Neural progenitor cell (in vitro differentiated cells): ENCODE results near the gene ARMCX4. TPM values are rescaled to one million over a fixed set of nuclear protein-coding genes. Genes with fewer than 3 reads are reported as not detected.

ENCODE experiments used
- DNase-seq: peaks from one replicate; pipeline ENCODE4 v3.0.0-alpha.2; 2016; ENCODE audit warnings: low spot score
- H2AFZ ChIP-seq: fragments of 200-600 bp; sonication (generic); replicated peaks from 2 replicates; pipeline ENCODE4 v1.6.1; 2016; ENCODE audit warnings: antibody characterized with exemption
- H3F3A ChIP-seq: fragments of 200-600 bp; sonication (generic); 2 replicates; pipeline ENCODE4 v1.6.1; 2016; ENCODE audit warnings: antibody characterized with exemption, low read depth
- H3K27ac ChIP-seq: fragments of 200-600 bp; sonication (generic); 2 replicates; pipeline ENCODE4 v1.5.1; 2016; ENCODE audit warnings: mild to moderate bottlenecking
- H3K27me3 ChIP-seq: fragments of 200-600 bp; sonication (generic); 2 replicates; pipeline ENCODE4 v1.6.1; 2016; ENCODE audit warnings: mild to moderate bottlenecking, moderate library complexity
- H3K36me3 ChIP-seq: fragments of 200-600 bp; sonication (generic); 2 replicates; pipeline ENCODE4 v1.5.1; 2016
- H3K4me1 ChIP-seq: fragments of 200-600 bp; sonication (generic); 2 replicates; pipeline ENCODE4 v1.6.1; 2016; ENCODE audit warnings: mixed run types
- H3K4me2 ChIP-seq: fragments of 200-600 bp; sonication (generic); 2 replicates; pipeline ENCODE4 v1.6.1; 2016
- H3K4me3 ChIP-seq: fragments of 200-600 bp; sonication (generic); 2 replicates; pipeline ENCODE4 v1.5.1; 2016
- H3K79me2 ChIP-seq: fragments of 200-600 bp; sonication (generic); 2 replicates; pipeline ENCODE4 v1.6.1; 2016; ENCODE audit warnings: low read depth
- H3K9ac ChIP-seq: fragments of 200-600 bp; sonication (generic); 2 replicates; pipeline ENCODE4 v1.6.1; 2016
- H3K9me3 ChIP-seq: fragments of 200-600 bp; sonication (generic); 2 replicates; pipeline ENCODE4 v1.5.1; 2016; ENCODE audit warnings: low read depth
- H4K20me1 ChIP-seq: fragments of 200-600 bp; sonication (generic); 2 replicates; pipeline ENCODE4 v1.6.1; 2016; ENCODE audit warnings: low read depth
- H3K27ac Mint-ChIP-seq: 3 replicates; pipeline ENCODE4 v1.8.0; 2021; ENCODE audit warnings: mixed read lengths
- H3K27me3 Mint-ChIP-seq: 2 replicates; pipeline ENCODE4 v1.8.0; 2022; ENCODE audit warnings: low read depth, mild to moderate bottlenecking, inconsistent platforms, moderate library complexity, mixed read lengths; ENCODE audit not compliant: insufficient read depth
- H3K36me3 Mint-ChIP-seq: 3 replicates; pipeline ENCODE4 v1.8.0; 2021; ENCODE audit warnings: mixed read lengths
- H3K4me1 Mint-ChIP-seq: 3 replicates; pipeline ENCODE4 v1.8.0; 2021; ENCODE audit warnings: mixed read lengths
- H3K4me3 Mint-ChIP-seq: 3 replicates; pipeline ENCODE4 v1.8.0; 2021; ENCODE audit warnings: mild to moderate bottlenecking, moderate library complexity, mixed read lengths
- H3K9me3 Mint-ChIP-seq: 3 replicates; pipeline ENCODE4 v1.8.0; 2020; ENCODE audit warnings: mixed read lengths
- CTCF ChIP-seq: fragments of 200-600 bp; sonication (generic); IDR thresholded peaks from 2 replicates; pipeline ENCODE4 v1.5.1; 2017; ENCODE audit warnings: antibody characterized with exemption, mild to moderate bottlenecking
- EZH2 ChIP-seq: fragments of 200-600 bp; sonication (generic); IDR thresholded peaks from 2 replicates; pipeline ENCODE4 v1.6.1; 2017; ENCODE audit warnings: antibody characterized with exemption, mild to moderate bottlenecking, moderate library complexity
- EZH2phosphoT487 ChIP-seq: fragments of 200-600 bp; sonication (generic); IDR thresholded peaks from 2 replicates; pipeline ENCODE4 v1.6.1; 2017; ENCODE audit warnings: antibody characterized with exemption
- total RNA-seq: library from RNA; depleted of rRNA; stranded (reverse); fragments of >200 nt; gene quantifications from 2 replicates; pipeline ENCODE4 v1.2.3, GENCODE V29; 2015; ENCODE audit warnings: low replicate concordance

Gene ARMCX4
- total RNA-seq, 1 donor from 2014 or later, result 14.1 TPM

- no peak overlapping the region for H3K4me3 Mint-ChIP-seq
- no peaks in the 10 kb centered on the region for H3K27me3 Mint-ChIP-seq
- H3K36me3 ChIP-seq, result no peaks in the 10 kb centered on the region
- no peak overlapping the region for H2AFZ ChIP-seq
- H3K9me3 Mint-ChIP-seq, result peaks cover 1% of the 10 kb centered on the region
- no peak overlapping the region for H3K27ac Mint-ChIP-seq
- H3K4me1 ChIP-seq, result no peaks in the 10 kb centered on the region
- no peaks in the 10 kb centered on the region for H3K4me1 Mint-ChIP-seq
- no peak overlapping the region for H3K9ac ChIP-seq
- H3F3A ChIP-seq, result no peaks in the 10 kb centered on the region
- no peaks in the 10 kb centered on the region for H3K36me3 Mint-ChIP-seq
- no peak overlapping the region for H3K4me3 ChIP-seq
- TF ChIP-seq EZH2phosphoT487 (no peak), CTCF (no peak), EZH2 (no peak)
- DNase-seq, result no peak
- H3K27ac ChIP-seq, result no peak overlapping the region
- H3K9me3 ChIP-seq, result no peaks in the 10 kb centered on the region
- H3K4me2 ChIP-seq, result no peak overlapping the region
- no peaks in the 10 kb centered on the region for H3K79me2 ChIP-seq
- no peaks in the 10 kb centered on the region for H3K27me3 ChIP-seq
- H4K20me1 ChIP-seq, result no peaks in the 10 kb centered on the region
Observed at GRCh38 chrX:101507372-101507771, 22.1 kb downstream of the ARMCX4 start.

GRCh38 chrX:101507986-101508385 lies 22.7 kb downstream of the ARMCX4 start:
- no peaks in the 10 kb centered on the region for H3K79me2 ChIP-seq
- no peaks in the 10 kb centered on the region for H3K27me3 Mint-ChIP-seq
- H3F3A ChIP-seq, result no peaks in the 10 kb centered on the region
- H3K4me2 ChIP-seq, result no peak overlapping the region
- TF ChIP-seq EZH2 (no peak), EZH2phosphoT487 (no peak), CTCF (no peak)
- no peak overlapping the region for H3K4me3 Mint-ChIP-seq
- H3K4me1 Mint-ChIP-seq, result no peaks in the 10 kb centered on the region
- no peak overlapping the region for H3K9ac ChIP-seq
- H3K4me3 ChIP-seq, result no peak overlapping the region
- no peaks in the 10 kb centered on the region for H4K20me1 ChIP-seq
- H3K36me3 ChIP-seq, result no peaks in the 10 kb centered on the region
- no peak overlapping the region for H3K27ac Mint-ChIP-seq
- DNase-seq, result no peak
- no peak overlapping the region for H2AFZ ChIP-seq
- no peaks in the 10 kb centered on the region for H3K36me3 Mint-ChIP-seq
- H3K9me3 Mint-ChIP-seq, result no peaks in the 10 kb centered on the region
- no peaks in the 10 kb centered on the region for H3K4me1 ChIP-seq
- H3K27ac ChIP-seq, result no peak overlapping the region
- H3K27me3 ChIP-seq, result no peaks in the 10 kb centered on the region
- no peaks in the 10 kb centered on the region for H3K9me3 ChIP-seq

GRCh38 chrX:101530944-101531343 lies 45.7 kb downstream of the ARMCX4 start:
- Histone ChIP-seq H3K4me3 (no peak overlapping the region), H3K27ac (no peak overlapping the region), H3K9me3 (peaks cover 6% of the 10 kb centered on the region), H3F3A (no peaks in the 10 kb centered on the region), H3K79me2 (no peaks in the 10 kb centered on the region), H3K9ac (no peak overlapping the region), H3K36me3 (no peaks in the 10 kb centered on the region), H4K20me1 (no peaks in the 10 kb centered on the region), H3K27me3 (no peaks in the 10 kb centered on the region), H3K4me2 (no peak overlapping the region), H2AFZ (no peak overlapping the region), H3K4me1 (no peaks in the 10 kb centered on the region)
- no peak overlapping the region for H3K27ac Mint-ChIP-seq
- H3K4me3 Mint-ChIP-seq, result no peak overlapping the region
- no peak for DNase-seq
- TF ChIP-seq EZH2phosphoT487 (no peak), CTCF (no peak), EZH2 (no peak)
- no peaks in the 10 kb centered on the region for H3K27me3 Mint-ChIP-seq
- no peaks in the 10 kb centered on the region for H3K36me3 Mint-ChIP-seq
- peaks cover 13% of the 10 kb centered on the region for H3K9me3 Mint-ChIP-seq
- H3K4me1 Mint-ChIP-seq, result no peaks in the 10 kb centered on the region

Other genes with a start within 250 kb of the ARMCX4 start
- gene TAF7L, start 194.1 kb upstream of the ARMCX4 start, total RNA-seq, result not detected in 2 replicates
- 7.7 and 9.5 TPM in 2 replicates for gene TIMM8A, start 136.7 kb upstream of the ARMCX4 start, total RNA-seq
- gene BTK, start 99.3 kb upstream of the ARMCX4 start, total RNA-seq, result 0.03 TPM in 1 of 2 replicates, not detected in the other
- 2,927 and 6,478 TPM in 2 replicates for gene RPL36A, start 94.4 kb upstream of the ARMCX4 start, total RNA-seq
- 45.0 and 48.3 TPM in 2 replicates for gene GLA, start 77.5 kb upstream of the ARMCX4 start, total RNA-seq
- gene HNRNPH2, start 77.2 kb upstream of the ARMCX4 start, total RNA-seq, result 64.5 and 93.3 TPM in 2 replicates
- gene ARMCX1, start 65.1 kb downstream of the ARMCX4 start, total RNA-seq, result 30.8 and 41.9 TPM in 2 replicates
- gene ARMCX6, start 132.5 kb downstream of the ARMCX4 start, total RNA-seq, result 23.8 and 35.6 TPM in 2 replicates
- 31.2 and 40.7 TPM in 2 replicates for gene ARMCX3, start 137.7 kb downstream of the ARMCX4 start, total RNA-seq
- gene ARMCX2, start 174.4 kb downstream of the ARMCX4 start, total RNA-seq, result 105 and 121 TPM in 2 replicates